ENCODE data around the gene MIEF2.

Gene MIEF2

DNA sequence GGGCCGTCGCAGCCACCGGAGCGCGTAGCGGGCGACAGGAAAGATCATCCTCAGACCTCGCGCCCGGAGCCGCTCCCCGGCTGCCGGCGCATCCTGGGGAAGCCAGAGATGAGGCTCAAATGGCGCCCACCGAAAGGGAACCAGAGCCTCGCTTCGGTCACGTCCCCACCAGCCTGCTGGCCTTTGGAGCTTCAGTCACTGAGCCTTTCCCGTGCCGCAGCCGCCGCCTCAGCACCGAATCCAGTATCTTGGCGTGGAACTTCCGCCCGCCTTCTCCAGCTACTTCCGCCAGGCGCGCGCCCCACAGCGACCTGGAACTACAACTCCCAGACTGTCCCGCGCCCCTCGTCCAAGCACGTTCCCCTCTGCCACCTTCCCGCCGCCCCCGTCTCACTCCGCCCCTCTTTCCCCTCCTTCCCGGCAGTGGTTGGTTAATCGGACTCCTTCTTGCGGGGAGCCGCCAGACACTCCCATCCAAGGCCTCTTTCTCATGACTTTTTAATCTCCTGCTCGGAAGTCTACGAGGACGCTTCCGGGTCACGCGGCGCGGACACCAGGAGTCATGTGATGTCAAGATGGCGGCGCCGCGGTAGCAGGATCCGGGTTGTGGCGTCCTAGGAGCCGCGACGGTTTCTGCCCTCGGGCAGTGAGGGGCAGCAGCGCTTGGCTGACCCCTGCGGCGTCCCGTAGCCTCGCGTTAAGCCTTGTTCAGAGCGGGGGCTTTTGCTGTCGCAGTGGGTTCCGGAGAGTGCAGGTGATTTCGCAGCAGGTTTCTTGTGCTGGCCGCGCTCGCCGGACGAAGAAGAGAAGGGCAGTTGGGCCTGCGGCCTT is 54.5 kb downstream of the MIEF2 start, which contains the start of the genes SMCR8 and TOP3A:
TSS of gene SMCR8 (plus strand) at position 563 of the 831 bp plus-strand sequence. CDS start 497 bp downstream, outside the sequence.
TSS of gene TOP3A (minus strand) at position 264 of the 831 bp plus-strand sequence. CDS start at position 48, 216 bp downstream.
- DNase-seq (ENCODE audit: low spot score), result peak; percentile 99
- TF ChIP-seq, protein P1, sequence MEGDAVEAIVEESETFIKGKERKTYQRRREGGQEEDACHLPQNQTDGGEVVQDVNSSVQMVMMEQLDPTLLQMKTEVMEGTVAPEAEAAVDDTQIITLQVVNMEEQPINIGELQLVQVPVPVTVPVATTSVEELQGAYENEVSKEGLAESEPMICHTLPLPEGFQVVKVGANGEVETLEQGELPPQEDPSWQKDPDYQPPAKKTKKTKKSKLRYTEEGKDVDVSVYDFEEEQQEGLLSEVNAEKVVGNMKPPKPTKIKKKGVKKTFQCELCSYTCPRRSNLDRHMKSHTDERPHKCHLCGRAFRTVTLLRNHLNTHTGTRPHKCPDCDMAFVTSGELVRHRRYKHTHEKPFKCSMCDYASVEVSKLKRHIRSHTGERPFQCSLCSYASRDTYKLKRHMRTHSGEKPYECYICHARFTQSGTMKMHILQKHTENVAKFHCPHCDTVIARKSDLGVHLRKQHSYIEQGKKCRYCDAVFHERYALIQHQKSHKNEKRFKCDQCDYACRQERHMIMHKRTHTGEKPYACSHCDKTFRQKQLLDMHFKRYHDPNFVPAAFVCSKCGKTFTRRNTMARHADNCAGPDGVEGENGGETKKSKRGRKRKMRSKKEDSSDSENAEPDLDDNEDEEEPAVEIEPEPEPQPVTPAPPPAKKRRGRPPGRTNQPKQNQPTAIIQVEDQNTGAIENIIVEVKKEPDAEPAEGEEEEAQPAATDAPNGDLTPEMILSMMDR (IDR thresholded peaks at IDR 0.05), result no peak
- Histone ChIP-seq H3K4me3 (peak within 1 kb of the TSS; percentile 95), H3K27ac (peak within 1 kb of the TSS; percentile 79 to 88)

DNA sequence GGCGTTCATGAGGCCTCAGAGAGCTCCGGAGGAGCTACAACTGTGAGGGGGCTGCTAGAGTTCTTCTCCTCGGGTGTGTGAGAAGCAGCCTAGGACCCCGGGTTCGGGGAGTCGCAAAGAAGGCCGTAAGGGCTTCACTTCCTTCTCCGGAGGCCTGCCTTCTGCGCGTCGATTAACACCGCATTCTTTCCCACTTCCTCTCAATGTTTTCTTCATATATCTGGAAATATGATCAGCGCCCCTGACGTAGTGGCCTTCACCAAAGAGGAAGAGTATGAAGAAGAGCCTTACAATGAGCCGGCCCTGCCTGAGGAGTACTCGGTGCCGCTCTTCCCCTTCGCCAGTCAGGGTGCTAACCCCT is 55.1 kb downstream of the MIEF2 start:
- no peak for DNase-seq (ENCODE audit: low spot score)
- peak overlapping the region; percentile 95 for H3K4me3 ChIP-seq
- H3K27ac ChIP-seq, result peak overlapping the region; percentile 79 to 88
- TF ChIP-seq, protein P1 (IDR thresholded peaks at IDR 0.05), result no peak

GRCh38 chr17:18315961-18316360 is 55.5 kb downstream of the MIEF2 start:
- Histone ChIP-seq H3K4me3 (peak overlapping the region; percentile 95), H3K27ac (peak overlapping the region; percentile 79 to 88)
- DNase-seq (ENCODE audit: low spot score), result no peak
- TF ChIP-seq, protein P1 (IDR thresholded peaks at IDR 0.05), result no peak
